Astrocyte (in vitro differentiated cells and primary cell): ENCODE measurements around the gene ZNF346. TPM values are rescaled to one million over a fixed set of nuclear protein-coding genes. Genes with fewer than 3 reads are reported as not detected.
"Not testable (repeated sequence)": the region's sequence is repeated elsewhere in the genome, so short reads cannot be mapped to it uniquely, and the experiment has no call there.

Source experiments
- DNase-seq: peaks from one replicate; pipeline ENCODE4 v3.0.0-alpha.2; 2010; ENCODE audit warnings: low read depth
- FAIRE-seq: peaks from 2 replicates; lab custom pipeline; 2011; peaks lifted over from hg19 to GRCh38; lab: Jason Lieb, UNC
- H2AFZ ChIP-seq: 2 replicates; pipeline ENCODE4 v1.6.0; 2012; ENCODE audit warnings: low read depth, low read length, inconsistent platforms
- H3K27ac ChIP-seq: 2 replicates; pipeline ENCODE4 v1.5.1; 2011; ENCODE audit warnings: low read depth, low read length, inconsistent platforms
- H3K27me3 ChIP-seq: 2 replicates; pipeline ENCODE4 v1.6.0; 2011; ENCODE audit warnings: low read length, inconsistent platforms; ENCODE audit not compliant: insufficient read depth
- H3K36me3 ChIP-seq: 2 replicates; pipeline ENCODE4 v1.5.1; 2011; ENCODE audit warnings: low read length, inconsistent platforms; ENCODE audit not compliant: insufficient read depth
- H3K4me1 ChIP-seq: 2 replicates; pipeline ENCODE4 v1.5.1; 2011; ENCODE audit warnings: low read length, inconsistent platforms; ENCODE audit not compliant: insufficient read depth
- H3K4me2 ChIP-seq: 2 replicates; pipeline ENCODE4 v1.6.0; 2012; ENCODE audit warnings: low read length, inconsistent platforms
- H3K4me3 ChIP-seq: 2 replicates; pipeline ENCODE4 v1.5.1; 2011; ENCODE audit warnings: low read depth, mild to moderate bottlenecking, low read length, inconsistent platforms; ENCODE audit not compliant: insufficient read depth
- H3K79me2 ChIP-seq: 2 replicates; pipeline ENCODE4 v1.6.0; 2012; ENCODE audit warnings: mild to moderate bottlenecking, low read length, inconsistent platforms; ENCODE audit not compliant: insufficient read depth
- H3K9ac ChIP-seq: 2 replicates; pipeline ENCODE4 v1.6.0; 2012; ENCODE audit warnings: mild to moderate bottlenecking, low read length, inconsistent platforms
- H3K9me3 ChIP-seq: 2 replicates; pipeline ENCODE4 v1.5.1; 2012; ENCODE audit warnings: low read depth, mild to moderate bottlenecking, low read length, inconsistent platforms; ENCODE audit not compliant: insufficient read depth
- H4K20me1 ChIP-seq: 2 replicates; pipeline ENCODE4 v1.6.0; 2012; ENCODE audit warnings: low read length, inconsistent platforms; ENCODE audit not compliant: insufficient read depth
- H3K27ac Mint-ChIP-seq: one replicate; pipeline ENCODE4 v1.8.0; 2021; ENCODE audit warnings: mild to moderate bottlenecking, mixed read lengths; ENCODE audit not compliant: unreplicated experiment
- H3K27me3 Mint-ChIP-seq: one replicate; pipeline ENCODE4 v1.8.0; 2021; ENCODE audit warnings: low read depth, mixed read lengths; ENCODE audit not compliant: unreplicated experiment
- H3K36me3 Mint-ChIP-seq: one replicate; pipeline ENCODE4 v1.8.0; 2021; ENCODE audit warnings: low read depth, mixed read lengths; ENCODE audit not compliant: unreplicated experiment
- H3K4me1 Mint-ChIP-seq: one replicate; pipeline ENCODE4 v1.8.0; 2021; ENCODE audit warnings: low read depth, mixed read lengths; ENCODE audit not compliant: unreplicated experiment
- H3K4me3 Mint-ChIP-seq: one replicate; pipeline ENCODE4 v1.8.0; 2021; ENCODE audit warnings: mild to moderate bottlenecking, moderate library complexity, mixed read lengths; ENCODE audit not compliant: unreplicated experiment
- H3K9me3 Mint-ChIP-seq: one replicate; pipeline ENCODE4 v1.8.0; 2021; ENCODE audit warnings: mild to moderate bottlenecking, mixed read lengths; ENCODE audit not compliant: unreplicated experiment
- CTCF ChIP-seq: IDR thresholded peaks from 2 replicates; pipeline ENCODE4 v1.5.1; 2011; ENCODE audit warnings: low read depth, mild to moderate bottlenecking, inconsistent platforms, low read length, moderate library complexity; ENCODE audit not compliant: insufficient read depth
- EZH2 ChIP-seq: IDR thresholded peaks from 2 replicates; pipeline ENCODE4 v1.6.1; 2012; ENCODE audit warnings: mild to moderate bottlenecking, low read length, inconsistent platforms; ENCODE audit not compliant: insufficient read depth
- total RNA-seq: library from RNA; stranded (reverse); gene quantifications from 2 replicates; pipeline ENCODE4 v1.2.1, GENCODE V29; 2021

ZNF346 gene
- total RNA-seq, 1 donor from 2014 or later: 13.8 TPM

GRCh38 chr5:176995896-176996767, 26.4 kb upstream of the ZNF346 start:
- Mint-ChIP-seq H3K27ac (no peak overlapping the region), H3K36me3 (peaks cover 7% of the 10 kb centered on the region), H3K4me3 (no peak overlapping the region), H3K9me3 (no peaks in the 10 kb centered on the region), H3K4me1 (peaks cover 25% of the 10 kb centered on the region), H3K27me3 (no peaks in the 10 kb centered on the region)
- H3K27ac ChIP-seq: no peak overlapping the region
- no peak overlapping the region for H3K9ac ChIP-seq
- DNase-seq (peak; percentile 68), FAIRE-seq (peak; percentile 80)
- no peak for TF ChIP-seq CTCF
- no peaks in the 10 kb centered on the region for H3K9me3 ChIP-seq
- peaks cover 24% of the 10 kb centered on the region for H3K4me1 ChIP-seq
- H3K79me2 ChIP-seq: peaks cover 99% of the 10 kb centered on the region
- H2AFZ ChIP-seq: no peak overlapping the region
- no peaks in the 10 kb centered on the region for H3K36me3 ChIP-seq
- peaks cover 95% of the 10 kb centered on the region for H4K20me1 ChIP-seq
- H3K4me3 ChIP-seq: no peak overlapping the region
- H3K27me3 ChIP-seq: no peaks in the 10 kb centered on the region
- peak overlapping the region; percentile 22 for H3K4me2 ChIP-seq

- Histone ChIP-seq H3K4me1 (peaks cover 24% of the 10 kb centered on the region), H3K9me3 (no peaks in the 10 kb centered on the region), H3K27ac (no peak overlapping the region), H3K27me3 (no peaks in the 10 kb centered on the region), H3K9ac (no peak overlapping the region), H4K20me1 (peaks cover 96% of the 10 kb centered on the region), H3K4me3 (no peak overlapping the region), H3K79me2 (peaks cover 99% of the 10 kb centered on the region), H3K4me2 (peak overlapping the region; percentile 22), H2AFZ (no peak overlapping the region), H3K36me3 (no peaks in the 10 kb centered on the region)
- no peak overlapping the region for H3K27ac Mint-ChIP-seq
- DNase-seq (peak; percentile 15), FAIRE-seq (no peak)
- peaks cover 7% of the 10 kb centered on the region for H3K36me3 Mint-ChIP-seq
- H3K27me3 Mint-ChIP-seq: no peaks in the 10 kb centered on the region
- peaks cover 25% of the 10 kb centered on the region for H3K4me1 Mint-ChIP-seq
- no peak for TF ChIP-seq EZH2
- TF ChIP-seq CTCF: no peak
- no peak overlapping the region for H3K4me3 Mint-ChIP-seq
- no peaks in the 10 kb centered on the region for H3K9me3 Mint-ChIP-seq
Measured at GRCh38 chr5:176996780-176997179, 25.7 kb upstream of the ZNF346 start.

GRCh38 chr5:176998828-176999227, 23.7 kb upstream of the ZNF346 start:
- peaks cover 7% of the 10 kb centered on the region for H3K36me3 Mint-ChIP-seq
- H3K79me2 ChIP-seq: peaks cover 99% of the 10 kb centered on the region
- TF ChIP-seq CTCF (no peak), EZH2 (no peak)
- no peaks in the 10 kb centered on the region for H3K27me3 ChIP-seq
- H3K4me1 ChIP-seq: peaks cover 24% of the 10 kb centered on the region
- peaks cover 92% of the 10 kb centered on the region for H4K20me1 ChIP-seq
- no peak overlapping the region for H3K4me2 ChIP-seq
- no peaks in the 10 kb centered on the region for H3K9me3 Mint-ChIP-seq
- H3K9me3 ChIP-seq: no peaks in the 10 kb centered on the region
- no peak overlapping the region for H2AFZ ChIP-seq
- DNase-seq (no peak), FAIRE-seq (no peak)
- no peak overlapping the region for H3K4me3 ChIP-seq
- no peak overlapping the region for H3K27ac ChIP-seq
- peak overlapping the region; percentile 10 for H3K27ac Mint-ChIP-seq
- H3K4me1 Mint-ChIP-seq: peaks cover 28% of the 10 kb centered on the region
- H3K27me3 Mint-ChIP-seq: no peaks in the 10 kb centered on the region
- H3K36me3 ChIP-seq: no peaks in the 10 kb centered on the region
- no peak overlapping the region for H3K9ac ChIP-seq
- H3K4me3 Mint-ChIP-seq: no peak overlapping the region

- Histone ChIP-seq H3K4me1 (peaks cover 22% of the 10 kb centered on the region), H3K79me2 (peaks cover 99% of the 10 kb centered on the region), H4K20me1 (peaks cover 92% of the 10 kb centered on the region)
- not testable (repeated sequence) for H3K27ac ChIP-seq, H2AFZ ChIP-seq, H3K9ac ChIP-seq, H3K36me3 ChIP-seq, H3K27me3 Mint-ChIP-seq, H3K4me2 ChIP-seq, FAIRE-seq, H3K27me3 ChIP-seq, DNase-seq, H3K4me3 ChIP-seq, H3K4me3 Mint-ChIP-seq, H3K9me3 ChIP-seq, H3K36me3 Mint-ChIP-seq, H3K9me3 Mint-ChIP-seq
- peak overlapping the region; percentile 82 for H3K27ac Mint-ChIP-seq
- H3K4me1 Mint-ChIP-seq: peaks cover 29% of the 10 kb centered on the region
Measured at GRCh38 chr5:176999526-176999925, 23.0 kb upstream of the ZNF346 start.
